CD4-positive, alpha-beta T cell treated with Interleukin-21 for 1 hour (primary cell): ENCODE measurements around the gene S1PR4.

Experiments used
- DNase-seq: peaks from one replicate; pipeline ENCODE4 v3.0.0-alpha.2; 2020

S1PR4 gene, protein sequence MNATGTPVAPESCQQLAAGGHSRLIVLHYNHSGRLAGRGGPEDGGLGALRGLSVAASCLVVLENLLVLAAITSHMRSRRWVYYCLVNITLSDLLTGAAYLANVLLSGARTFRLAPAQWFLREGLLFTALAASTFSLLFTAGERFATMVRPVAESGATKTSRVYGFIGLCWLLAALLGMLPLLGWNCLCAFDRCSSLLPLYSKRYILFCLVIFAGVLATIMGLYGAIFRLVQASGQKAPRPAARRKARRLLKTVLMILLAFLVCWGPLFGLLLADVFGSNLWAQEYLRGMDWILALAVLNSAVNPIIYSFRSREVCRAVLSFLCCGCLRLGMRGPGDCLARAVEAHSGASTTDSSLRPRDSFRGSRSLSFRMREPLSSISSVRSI

DNA sequence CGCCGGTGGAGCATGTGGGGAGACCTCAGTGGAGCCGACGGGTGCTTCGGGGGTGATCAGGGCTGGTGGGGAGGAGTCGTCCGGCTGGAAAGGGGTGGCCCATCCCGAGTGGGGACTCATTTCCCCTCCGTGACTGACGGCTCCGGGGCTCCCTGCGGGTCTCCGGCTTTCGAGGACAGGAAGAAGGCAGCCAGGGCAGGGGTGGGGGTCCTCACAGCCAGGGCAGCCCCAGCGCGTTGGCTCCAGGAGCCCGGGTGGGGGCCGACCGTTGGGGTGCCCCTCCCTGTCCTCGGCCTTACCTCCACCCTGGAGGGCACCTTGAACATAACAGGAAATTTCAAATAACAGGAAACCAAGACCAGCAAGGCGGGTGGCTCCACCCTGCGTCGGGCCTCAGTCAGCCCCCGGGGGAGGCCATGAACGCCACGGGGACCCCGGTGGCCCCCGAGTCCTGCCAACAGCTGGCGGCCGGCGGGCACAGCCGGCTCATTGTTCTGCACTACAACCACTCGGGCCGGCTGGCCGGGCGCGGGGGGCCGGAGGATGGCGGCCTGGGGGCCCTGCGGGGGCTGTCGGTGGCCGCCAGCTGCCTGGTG, at the start of gene S1PR4:
S1PR4 (plus strand) TSS at position 393 of the 596 bp plus-strand sequence; CDS start at position 417, 24 bp downstream.
- DNase-seq: peak; percentile 81

DNA sequence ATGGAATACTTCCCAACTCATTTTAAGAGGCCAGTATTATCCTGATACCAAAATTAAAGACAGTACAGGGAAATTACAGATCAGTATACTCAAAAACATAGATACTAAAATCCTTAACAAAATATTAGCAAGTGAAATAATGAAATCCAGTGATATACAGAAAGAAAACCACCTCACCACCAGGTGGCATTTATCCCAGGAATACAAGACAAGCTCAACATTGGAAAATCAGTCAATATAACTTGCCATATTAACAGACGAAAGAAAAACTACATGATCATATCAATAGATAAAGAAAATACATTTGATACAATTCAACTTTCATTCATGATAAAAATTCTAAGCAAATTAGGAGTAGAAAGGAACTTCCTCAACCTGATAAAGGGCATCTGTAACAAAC, 49.5 kb upstream of the S1PR4 start:
- peak; percentile 55 for DNase-seq

- peak; percentile 44 for DNase-seq
These were observed 47.4 kb upstream of the S1PR4 start for GRCh38 chr19:3131168-3131567.

- DNase-seq: peak; percentile 87
These were observed 45.4 kb upstream of the S1PR4 start for GRCh38 chr19:3132971-3133792.

DNA sequence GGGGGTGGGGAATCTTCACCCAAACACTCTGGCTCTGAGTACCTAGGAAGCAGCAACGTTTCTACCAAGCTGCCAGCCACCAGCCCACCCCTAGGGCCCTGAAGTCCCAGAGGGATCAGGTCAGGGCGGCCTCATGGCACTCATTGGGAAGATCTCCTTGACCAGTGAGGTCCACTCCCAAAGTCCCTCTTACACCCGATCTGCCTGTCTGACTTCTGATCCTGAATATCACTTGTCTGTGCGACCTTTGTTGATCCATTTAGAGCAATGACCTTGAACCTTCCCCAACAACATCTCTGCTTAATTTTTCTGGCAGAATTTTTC, 44.8 kb upstream of the S1PR4 start:
- no peak for DNase-seq

DNA sequence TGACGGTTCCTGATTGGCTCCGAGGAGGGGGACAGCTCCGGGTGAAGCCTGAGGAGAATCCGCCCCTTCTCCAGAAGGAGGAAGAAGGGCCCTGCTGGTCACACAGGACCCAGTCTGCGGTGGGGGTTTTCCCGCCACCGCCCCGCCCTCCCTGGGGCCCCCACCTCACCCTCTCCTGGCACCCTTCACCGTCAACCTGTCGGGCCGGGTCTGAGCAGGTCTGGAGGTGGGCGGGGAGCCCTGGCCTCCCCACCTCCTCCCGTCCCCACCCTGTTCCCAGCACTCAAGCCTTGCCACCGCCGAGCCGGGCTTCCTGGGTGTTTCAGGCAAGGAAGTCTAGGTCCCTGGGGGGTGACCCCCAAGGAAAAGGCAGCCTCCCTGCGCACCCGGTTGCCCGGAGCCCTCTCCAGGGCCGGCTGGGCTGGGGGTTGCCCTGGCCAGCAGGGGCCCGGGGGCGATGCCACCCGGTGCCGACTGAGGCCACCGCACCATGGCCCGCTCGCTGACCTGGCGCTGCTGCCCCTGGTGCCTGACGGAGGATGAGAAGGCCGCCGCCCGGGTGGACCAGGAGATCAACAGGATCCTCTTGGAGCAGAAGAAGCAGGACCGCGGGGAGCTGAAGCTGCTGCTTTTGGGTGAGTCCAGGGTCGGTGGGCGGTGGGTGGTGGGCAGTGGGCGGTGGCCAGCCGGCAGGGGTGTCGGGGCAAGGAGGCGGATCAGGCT, 42.4 kb upstream of the S1PR4 start, which contains the start of gene GNA15:
GNA15 (plus strand) TSS at position 73 of the 723 bp plus-strand sequence; CDS start at position 491, 418 bp downstream.
- peak; percentile 75 for DNase-seq

DNA sequence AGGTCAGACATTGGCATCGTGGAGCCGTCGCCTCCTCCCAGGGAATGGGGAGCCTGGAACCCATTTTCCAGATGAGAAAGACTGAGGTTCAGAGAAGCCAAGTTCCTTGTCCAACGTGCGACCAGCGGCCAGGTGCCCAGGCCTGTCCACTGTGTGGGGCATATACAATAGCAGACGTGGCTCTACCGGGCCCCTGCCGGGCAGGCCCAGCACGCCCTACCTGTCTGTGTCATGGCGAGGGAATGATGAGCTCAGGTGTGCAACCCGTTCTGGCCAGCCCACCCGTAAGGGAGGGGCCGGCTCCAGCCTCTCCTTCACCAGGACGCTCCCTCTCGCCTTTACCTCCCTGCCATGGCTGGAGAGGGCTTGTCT, 41.9 kb upstream of the S1PR4 start:
- no peak for DNase-seq

DNA sequence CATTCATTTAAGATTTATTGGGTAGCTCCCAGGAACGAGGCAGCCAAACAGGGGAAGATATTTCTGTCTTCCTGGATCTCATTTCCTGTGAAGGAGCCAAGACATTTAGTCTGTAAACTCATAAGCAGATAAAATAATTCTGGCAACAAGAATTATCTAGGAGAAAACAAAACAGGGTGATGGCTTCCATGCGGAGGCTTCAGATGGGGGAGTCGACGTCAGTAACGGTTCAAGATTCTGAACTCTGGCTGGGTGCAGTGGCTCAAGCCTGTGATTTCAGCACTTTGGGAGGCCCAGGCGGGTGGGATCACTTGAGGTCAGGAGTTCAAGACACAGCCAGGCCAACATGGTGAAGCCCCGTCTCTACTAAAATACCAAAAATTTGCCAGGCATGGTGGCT, 41.5 kb upstream of the S1PR4 start:
- no peak for DNase-seq

DNA sequence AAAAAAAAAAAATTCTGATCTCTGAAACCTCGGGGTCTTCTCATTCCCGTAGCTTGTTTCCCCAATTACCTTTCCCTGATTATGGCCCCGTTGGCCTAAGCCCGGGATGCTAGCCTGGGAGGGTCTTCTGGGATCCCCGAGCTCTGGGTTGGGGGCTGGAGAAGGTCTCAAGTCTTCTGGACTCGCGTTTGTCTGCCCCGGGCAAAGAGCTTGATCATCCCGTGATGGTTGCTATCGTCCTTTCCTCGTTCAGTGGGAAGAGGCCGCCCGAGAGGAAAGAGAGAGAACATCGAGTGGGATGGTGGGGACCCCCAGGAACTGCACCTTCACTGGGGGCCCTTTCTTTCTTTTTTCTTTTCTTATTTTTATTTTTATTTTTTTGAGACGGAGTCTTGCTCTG, 40.3 kb upstream of the S1PR4 start:
- DNase-seq: no peak

DNA sequence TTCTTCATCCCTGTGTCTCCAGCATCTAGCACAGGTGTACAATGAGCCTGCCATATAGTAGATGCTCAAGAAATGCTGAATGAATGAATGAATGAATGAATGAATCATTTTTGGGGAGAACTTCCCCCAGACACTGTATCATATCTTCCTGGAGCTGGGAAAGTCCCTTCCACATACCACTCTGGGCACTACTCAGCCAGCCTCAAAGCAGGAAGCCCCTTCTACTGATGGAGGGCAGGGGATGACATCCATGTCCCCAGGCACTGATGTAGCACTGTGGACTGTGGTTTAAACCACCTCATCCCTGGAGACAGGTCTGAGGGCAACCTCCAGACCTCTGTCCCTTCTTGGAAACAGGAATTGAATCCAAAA, 37.9 kb upstream of the S1PR4 start:
- DNase-seq: peak; percentile 30

DNA sequence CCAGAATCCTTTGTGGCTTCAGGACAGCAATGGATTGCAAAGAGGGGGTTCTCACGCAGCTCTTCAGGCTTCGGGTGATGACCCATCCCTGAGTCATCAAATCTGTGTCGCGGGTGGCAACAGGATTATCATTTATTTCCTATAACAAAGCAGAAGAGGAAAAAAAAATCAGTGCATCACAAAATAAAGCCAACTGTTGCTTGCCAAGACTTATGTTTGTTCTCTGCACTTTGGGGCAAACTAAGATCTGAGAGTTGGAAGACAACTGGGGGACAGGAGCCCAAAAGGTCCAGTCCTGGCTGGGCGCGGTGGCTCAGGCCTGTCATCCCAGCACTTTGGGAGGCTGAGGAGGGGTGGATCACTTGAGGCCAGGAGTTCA, 36.3 kb upstream of the S1PR4 start:
- DNase-seq: no peak

DNA sequence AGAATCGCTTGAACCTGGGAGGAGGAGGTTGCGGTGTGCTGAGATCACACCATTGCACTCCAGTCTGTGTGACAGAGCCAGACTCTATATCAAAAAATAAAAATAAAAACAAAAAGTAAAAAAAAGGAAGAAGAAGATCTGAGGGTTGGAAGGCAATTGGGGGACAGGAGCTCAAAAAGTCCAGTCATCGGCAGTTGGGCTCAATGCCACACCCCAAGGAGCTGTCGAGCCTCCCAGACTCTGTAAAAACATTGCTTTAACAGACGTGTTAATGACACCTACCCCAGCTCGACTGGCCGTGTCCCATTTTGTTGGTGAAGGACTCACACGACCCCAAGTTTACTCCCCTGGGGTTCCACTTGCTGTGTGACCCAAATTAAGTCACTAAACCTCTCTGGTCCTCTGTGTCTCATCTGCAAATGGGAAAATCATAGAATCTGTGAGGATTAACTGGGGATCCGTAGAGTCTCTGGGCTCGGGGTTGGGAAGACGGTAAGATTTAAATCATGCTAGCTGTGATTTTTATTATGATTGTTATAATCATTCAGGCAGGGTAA, 35.7 kb upstream of the S1PR4 start:
- DNase-seq: no peak

- no peak for DNase-seq
These were observed 32.5 kb upstream of the S1PR4 start for GRCh38 chr19:3145909-3146676.

DNA sequence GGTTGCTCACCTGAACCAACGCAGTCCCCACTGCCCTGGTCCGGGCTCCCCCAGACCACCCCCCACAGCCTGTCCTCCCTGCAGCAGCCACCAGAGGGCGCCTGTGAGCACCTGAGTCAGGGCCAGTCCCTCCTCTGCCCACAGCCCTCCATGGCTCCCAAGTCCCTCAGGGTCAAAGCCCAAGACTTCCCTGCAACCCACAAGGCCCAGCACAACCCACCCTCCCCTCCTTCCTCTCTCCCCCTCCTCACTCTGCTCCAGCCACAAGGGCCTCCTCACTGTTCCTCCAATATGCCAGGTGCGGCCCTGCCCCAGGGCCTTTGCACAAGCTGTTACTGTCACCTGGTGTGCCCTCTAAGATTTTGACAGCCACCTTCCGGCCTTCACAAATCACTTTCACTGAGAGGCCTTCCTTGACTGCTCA, 31.9 kb upstream of the S1PR4 start:
- DNase-seq: peak; percentile 68

GRCh38 chr19:3148503-3148902, 30.1 kb upstream of the S1PR4 start:
- no peak for DNase-seq

- no peak for DNase-seq
These were observed 29.5 kb upstream of the S1PR4 start for GRCh38 chr19:3149089-3149488.

GRCh38 chr19:3149526-3150505, 28.8 kb upstream of the S1PR4 start:
- DNase-seq: no peak

GRCh38 chr19:3150739-3151329, 27.7 kb upstream of the S1PR4 start:
- no peak for DNase-seq

DNA sequence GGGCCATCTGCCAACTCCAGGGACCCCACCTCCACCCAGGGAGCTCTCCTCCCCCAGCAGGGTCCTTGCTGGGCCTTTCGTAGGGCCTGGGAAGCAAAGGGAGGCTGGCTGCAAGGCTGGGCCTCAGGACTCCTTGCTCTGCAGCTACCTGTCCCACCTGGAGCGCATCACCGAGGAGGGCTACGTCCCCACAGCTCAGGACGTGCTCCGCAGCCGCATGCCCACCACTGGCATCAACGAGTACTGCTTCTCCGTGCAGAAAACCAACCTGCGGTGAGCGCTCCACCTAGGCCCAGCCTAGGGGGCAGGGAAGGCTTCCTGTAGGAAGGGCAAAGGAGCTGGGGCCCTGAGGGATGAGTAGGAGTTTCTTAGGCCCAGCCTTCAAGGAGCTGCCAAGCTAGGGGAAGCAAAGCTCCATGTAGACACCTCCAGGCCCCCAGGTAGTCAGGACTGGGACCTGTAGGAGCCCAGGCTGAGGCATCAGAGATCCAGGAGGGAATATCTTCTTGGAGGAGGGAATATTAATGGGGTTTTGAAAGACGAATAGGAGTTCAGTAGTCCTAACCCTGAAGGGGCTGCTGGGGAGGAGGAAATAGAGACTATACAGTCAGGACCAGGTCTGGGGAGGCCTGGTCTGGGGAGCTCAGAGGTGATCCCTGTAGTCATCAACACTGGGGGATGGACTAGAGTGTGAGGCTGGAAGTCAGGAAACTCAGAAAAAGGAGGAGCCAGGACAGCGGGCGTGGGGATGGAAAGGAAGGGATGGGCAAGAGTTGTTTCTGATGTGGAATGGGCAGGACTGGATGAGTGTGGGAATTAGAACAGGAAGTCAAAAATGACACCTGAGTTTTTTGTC, 26.8 kb upstream of the S1PR4 start:
- DNase-seq: no peak
